ENCODE measurements around the gene CMIP.

CMIP gene

DNA sequence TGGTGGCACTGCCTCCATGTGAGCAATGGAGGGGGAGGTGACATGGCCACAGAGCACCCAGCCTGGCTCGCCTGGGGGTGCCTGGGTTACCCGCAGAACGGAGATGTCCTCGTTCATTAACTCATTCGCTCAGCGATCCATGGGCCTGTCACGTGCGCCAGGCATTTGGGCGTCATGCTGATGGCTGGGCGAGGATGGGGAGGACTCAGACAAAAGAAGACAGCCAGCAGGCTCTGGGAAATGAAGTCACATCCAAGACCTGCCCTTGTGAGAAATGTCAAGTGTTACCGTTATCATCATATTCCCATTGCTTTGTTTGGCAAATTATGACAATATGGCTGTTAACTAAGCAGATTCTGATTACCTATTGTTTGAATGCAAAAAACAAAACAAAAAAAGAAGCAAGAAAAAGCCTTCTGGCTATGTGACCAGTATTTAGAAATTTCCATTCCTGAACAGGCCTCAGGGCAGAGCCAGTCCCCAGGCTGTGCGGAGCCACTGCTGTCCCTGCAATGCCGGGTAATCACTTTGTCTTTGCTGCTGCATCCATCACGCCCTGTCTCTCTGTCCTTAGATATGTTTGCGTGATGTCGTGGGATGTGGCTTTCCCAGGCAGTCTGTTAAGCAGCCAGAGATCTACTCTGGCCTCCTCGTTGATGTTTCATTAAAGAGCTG is 57.9 kb downstream of the CMIP start:
- Histone ChIP-seq H3K9ac (ENCODE audit: low read length) (no peak overlapping the region), H3K36me3 (ENCODE audit: control insufficient read depth, insufficient read depth, low read length) (no peaks in the 10 kb centered on the region), H3K4me1 (ENCODE audit: control insufficient read depth, insufficient read depth, low read length) (no peaks in the 10 kb centered on the region), H3K4me3 (ENCODE audit: low read length) (no peak overlapping the region), H3K27me3 (ENCODE audit: control insufficient read depth, insufficient read depth, low read length) (no peaks in the 10 kb centered on the region), H3K27ac (ENCODE audit: low read depth, low read length) (no peak overlapping the region)

DNA sequence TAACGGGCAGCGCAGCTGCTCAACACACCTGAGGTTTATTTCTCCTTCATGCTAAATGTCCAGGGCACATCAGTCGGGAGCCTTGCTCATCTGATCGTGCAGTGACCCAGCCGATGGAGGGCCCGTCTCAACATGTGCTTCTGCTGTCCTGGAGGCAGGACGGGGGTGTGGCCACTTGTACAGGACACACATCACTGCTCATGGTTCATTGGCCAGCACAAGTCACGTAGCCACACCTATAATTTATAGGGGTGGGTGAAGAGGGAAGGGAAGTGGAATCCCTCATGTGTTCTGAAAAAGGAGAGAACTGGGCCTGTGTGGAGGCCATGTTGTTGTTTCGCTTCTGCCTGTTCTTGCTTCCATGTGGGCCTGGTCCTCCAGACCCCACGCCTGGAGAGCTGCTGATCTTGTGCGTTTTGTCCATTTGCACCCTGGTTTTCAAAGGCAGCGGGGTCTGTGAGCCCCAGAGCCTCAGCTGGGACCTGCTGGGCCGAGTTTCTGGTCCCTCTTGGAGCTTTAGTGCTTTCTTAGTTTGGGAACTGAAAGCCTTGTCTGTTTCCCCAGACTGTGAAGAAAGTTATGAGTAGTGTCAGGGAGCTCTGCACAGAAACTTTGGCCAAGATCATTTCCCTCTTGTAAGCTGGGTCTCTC is 60.5 kb downstream of the CMIP start:
- no peak overlapping the region for H3K9ac ChIP-seq (ENCODE audit: low read length)
- no peaks in the 10 kb centered on the region for H3K36me3 ChIP-seq (ENCODE audit: control insufficient read depth, insufficient read depth, low read length)
- no peaks in the 10 kb centered on the region for H3K4me1 ChIP-seq (ENCODE audit: control insufficient read depth, insufficient read depth, low read length)
- H3K27me3 ChIP-seq (ENCODE audit: control insufficient read depth, insufficient read depth, low read length): no peaks in the 10 kb centered on the region
- no peak overlapping the region for H3K4me3 ChIP-seq (ENCODE audit: low read length)
- no peak overlapping the region for H3K27ac ChIP-seq (ENCODE audit: low read depth, low read length)

DNA sequence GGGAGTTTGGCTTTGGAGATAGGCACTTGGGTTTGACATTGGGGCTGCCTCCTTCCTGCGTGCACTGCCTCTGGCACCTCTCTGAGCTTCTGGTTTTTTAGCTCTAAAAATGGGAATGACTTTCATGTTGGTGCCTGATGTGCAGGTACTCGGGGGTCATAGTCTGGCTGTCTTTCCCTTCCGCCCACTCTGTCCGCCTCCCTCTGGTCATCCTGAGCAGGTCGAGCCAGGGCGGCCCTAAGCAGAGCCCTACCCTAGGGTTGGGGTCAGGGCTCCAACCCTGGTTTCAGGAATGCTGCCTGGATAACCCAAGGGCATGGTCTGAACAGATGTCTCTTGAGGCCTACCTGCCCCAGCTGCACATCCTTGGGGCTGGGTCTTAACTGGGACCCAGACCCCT is 64.8 kb downstream of the CMIP start:
- Histone ChIP-seq H3K36me3 (ENCODE audit: control insufficient read depth, insufficient read depth, low read length) (no peaks in the 10 kb centered on the region), H3K27me3 (ENCODE audit: control insufficient read depth, insufficient read depth, low read length) (no peaks in the 10 kb centered on the region), H3K4me3 (ENCODE audit: low read length) (no peak overlapping the region), H3K27ac (ENCODE audit: low read depth, low read length) (no peak overlapping the region), H3K4me1 (ENCODE audit: control insufficient read depth, insufficient read depth, low read length) (peaks cover 5% of the 10 kb centered on the region), H3K9ac (ENCODE audit: low read length) (no peak overlapping the region)

- Histone ChIP-seq H3K27me3 (ENCODE audit: control insufficient read depth, insufficient read depth, low read length) (no peaks in the 10 kb centered on the region), H3K4me1 (ENCODE audit: control insufficient read depth, insufficient read depth, low read length) (peaks cover 5% of the 10 kb centered on the region), H3K36me3 (ENCODE audit: control insufficient read depth, insufficient read depth, low read length) (no peaks in the 10 kb centered on the region), H3K27ac (ENCODE audit: low read depth, low read length) (no peak overlapping the region), H3K4me3 (ENCODE audit: low read length) (no peak overlapping the region), H3K9ac (ENCODE audit: low read length) (no peak overlapping the region)
These were observed 65.4 kb downstream of the CMIP start for GRCh38 chr16:81510016-81510415.

GRCh38 chr16:81511371-81511770 is 66.8 kb downstream of the CMIP start:
- H3K36me3 ChIP-seq (ENCODE audit: control insufficient read depth, insufficient read depth, low read length): no peaks in the 10 kb centered on the region
- H3K27me3 ChIP-seq (ENCODE audit: control insufficient read depth, insufficient read depth, low read length): no peaks in the 10 kb centered on the region
- H3K27ac ChIP-seq (ENCODE audit: low read depth, low read length): no peak overlapping the region
- H3K4me1 ChIP-seq (ENCODE audit: control insufficient read depth, insufficient read depth, low read length): peaks cover 5% of the 10 kb centered on the region
- H3K4me3 ChIP-seq (ENCODE audit: low read length): no peak overlapping the region
- H3K9ac ChIP-seq (ENCODE audit: low read length): no peak overlapping the region

GRCh38 chr16:81513204-81514040 is 68.8 kb downstream of the CMIP start:
- Histone ChIP-seq H3K27me3 (ENCODE audit: control insufficient read depth, insufficient read depth, low read length) (no peaks in the 10 kb centered on the region), H3K36me3 (ENCODE audit: control insufficient read depth, insufficient read depth, low read length) (peaks cover 2% of the 10 kb centered on the region), H3K4me3 (ENCODE audit: low read length) (peak overlapping the region; percentile 36), H3K27ac (ENCODE audit: low read depth, low read length) (peak overlapping the region; percentile 4), H3K4me1 (ENCODE audit: control insufficient read depth, insufficient read depth, low read length) (peaks cover 5% of the 10 kb centered on the region), H3K9ac (ENCODE audit: low read length) (no peak overlapping the region)

GRCh38 chr16:81514041-81514559 is 69.5 kb downstream of the CMIP start:
- Histone ChIP-seq H3K27ac (ENCODE audit: low read depth, low read length) (no peak overlapping the region), H3K4me1 (ENCODE audit: control insufficient read depth, insufficient read depth, low read length) (peaks cover 5% of the 10 kb centered on the region), H3K36me3 (ENCODE audit: control insufficient read depth, insufficient read depth, low read length) (peaks cover 2% of the 10 kb centered on the region), H3K4me3 (ENCODE audit: low read length) (no peak overlapping the region), H3K9ac (ENCODE audit: low read length) (no peak overlapping the region), H3K27me3 (ENCODE audit: control insufficient read depth, insufficient read depth, low read length) (no peaks in the 10 kb centered on the region)

DNA sequence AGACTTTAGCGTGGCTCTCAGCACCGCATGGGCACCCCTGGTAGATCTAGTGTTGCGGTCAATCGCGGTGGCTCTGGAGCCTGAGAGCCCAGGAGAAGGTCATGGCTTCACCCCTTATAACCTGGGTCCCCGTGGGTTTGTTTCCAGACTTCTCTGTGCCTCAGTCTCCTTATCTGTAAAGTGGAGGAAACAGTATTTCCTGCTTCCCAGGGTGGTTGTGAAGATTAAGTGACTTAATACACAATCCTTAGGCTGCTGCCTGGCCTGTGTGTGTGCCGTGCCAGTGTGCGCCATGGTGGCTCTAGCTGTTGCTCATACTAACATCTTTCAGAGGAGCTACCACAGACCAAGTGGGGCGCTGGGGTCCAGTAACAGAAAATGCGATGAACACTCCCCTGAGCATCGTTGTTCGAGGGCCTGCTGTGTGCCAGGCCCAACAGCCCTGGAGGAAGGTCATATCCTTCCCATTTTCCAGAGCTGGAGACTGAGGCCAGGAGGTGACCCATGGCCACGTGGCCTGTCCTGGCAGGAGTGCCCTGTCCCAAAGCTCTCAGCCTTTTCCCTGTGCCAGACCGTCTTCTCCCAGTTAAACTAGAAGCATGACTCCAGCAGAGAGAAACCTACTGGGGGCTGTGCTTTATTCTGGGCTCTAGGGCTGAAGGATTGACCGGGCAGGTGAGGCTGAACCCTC is 70.1 kb downstream of the CMIP start:
- Histone ChIP-seq H3K27me3 (ENCODE audit: control insufficient read depth, insufficient read depth, low read length) (no peaks in the 10 kb centered on the region), H3K27ac (ENCODE audit: low read depth, low read length) (no peak overlapping the region), H3K4me3 (ENCODE audit: low read length) (no peak overlapping the region), H3K4me1 (ENCODE audit: control insufficient read depth, insufficient read depth, low read length) (peaks cover 5% of the 10 kb centered on the region), H3K36me3 (ENCODE audit: control insufficient read depth, insufficient read depth, low read length) (peaks cover 2% of the 10 kb centered on the region), H3K9ac (ENCODE audit: low read length) (no peak overlapping the region)

DNA sequence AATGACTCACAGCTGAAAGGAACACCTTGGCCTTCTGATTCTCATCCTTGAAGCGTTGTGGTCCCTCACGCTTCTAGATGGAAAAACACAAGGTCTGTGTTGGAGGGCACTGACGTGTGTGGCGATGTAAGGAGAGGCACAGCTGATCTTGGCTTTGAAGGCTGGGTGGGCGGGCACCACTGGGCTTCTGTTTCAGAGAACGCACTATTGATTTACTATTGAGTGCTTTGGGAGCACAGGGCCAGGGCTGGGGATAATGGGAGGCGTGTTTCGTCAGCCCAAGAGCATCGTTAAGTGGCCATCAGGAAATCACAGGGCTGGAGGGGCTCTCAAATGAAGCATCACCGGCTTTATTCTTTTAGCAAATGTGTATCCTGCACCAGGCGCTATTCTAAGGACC is 70.7 kb downstream of the CMIP start:
- no peak overlapping the region for H3K27ac ChIP-seq (ENCODE audit: low read depth, low read length)
- H3K9ac ChIP-seq (ENCODE audit: low read length): no peak overlapping the region
- H3K4me3 ChIP-seq (ENCODE audit: low read length): no peak overlapping the region
- H3K4me1 ChIP-seq (ENCODE audit: control insufficient read depth, insufficient read depth, low read length): peaks cover 5% of the 10 kb centered on the region
- peaks cover 2% of the 10 kb centered on the region for H3K36me3 ChIP-seq (ENCODE audit: control insufficient read depth, insufficient read depth, low read length)
- no peaks in the 10 kb centered on the region for H3K27me3 ChIP-seq (ENCODE audit: control insufficient read depth, insufficient read depth, low read length)

DNA sequence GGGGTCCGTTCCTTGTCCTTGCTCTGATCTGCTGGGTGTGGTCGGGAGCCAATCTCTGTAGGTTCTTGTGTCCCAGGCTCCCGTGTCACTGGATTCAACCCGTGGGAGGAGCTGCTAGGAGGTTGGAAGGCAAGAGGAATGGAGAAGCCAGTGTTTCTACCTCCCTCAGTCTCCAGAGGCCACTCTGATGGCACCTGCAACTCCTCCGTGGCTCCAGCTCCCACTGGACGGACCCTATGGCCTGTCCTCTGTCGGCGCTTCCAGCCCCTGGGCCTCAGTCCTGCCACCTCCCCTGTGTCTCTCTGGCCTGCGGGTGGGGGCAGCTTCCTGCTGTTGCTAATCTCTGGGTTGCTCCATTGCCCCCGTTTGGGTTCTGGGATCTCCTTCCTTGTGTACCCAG is 71.1 kb downstream of the CMIP start:
- H3K27ac ChIP-seq (ENCODE audit: low read depth, low read length): no peak overlapping the region
- H3K4me1 ChIP-seq (ENCODE audit: control insufficient read depth, insufficient read depth, low read length): peaks cover 5% of the 10 kb centered on the region
- peaks cover 2% of the 10 kb centered on the region for H3K36me3 ChIP-seq (ENCODE audit: control insufficient read depth, insufficient read depth, low read length)
- H3K4me3 ChIP-seq (ENCODE audit: low read length): no peak overlapping the region
- no peak overlapping the region for H3K9ac ChIP-seq (ENCODE audit: low read length)
- no peaks in the 10 kb centered on the region for H3K27me3 ChIP-seq (ENCODE audit: control insufficient read depth, insufficient read depth, low read length)

GRCh38 chr16:81516478-81517149 is 72.0 kb downstream of the CMIP start:
- peaks cover 2% of the 10 kb centered on the region for H3K36me3 ChIP-seq (ENCODE audit: control insufficient read depth, insufficient read depth, low read length)
- no peak overlapping the region for H3K27ac ChIP-seq (ENCODE audit: low read depth, low read length)
- H3K4me1 ChIP-seq (ENCODE audit: control insufficient read depth, insufficient read depth, low read length): peaks cover 5% of the 10 kb centered on the region
- H3K9ac ChIP-seq (ENCODE audit: low read length): no peak overlapping the region
- H3K27me3 ChIP-seq (ENCODE audit: control insufficient read depth, insufficient read depth, low read length): no peaks in the 10 kb centered on the region
- no peak overlapping the region for H3K4me3 ChIP-seq (ENCODE audit: low read length)

GRCh38 chr16:81517150-81517499 is 72.5 kb downstream of the CMIP start:
- Histone ChIP-seq H3K36me3 (ENCODE audit: control insufficient read depth, insufficient read depth, low read length) (peaks cover 2% of the 10 kb centered on the region), H3K27ac (ENCODE audit: low read depth, low read length) (no peak overlapping the region), H3K27me3 (ENCODE audit: control insufficient read depth, insufficient read depth, low read length) (no peaks in the 10 kb centered on the region), H3K4me3 (ENCODE audit: low read length) (no peak overlapping the region), H3K9ac (ENCODE audit: low read length) (no peak overlapping the region), H3K4me1 (ENCODE audit: control insufficient read depth, insufficient read depth, low read length) (peaks cover 5% of the 10 kb centered on the region)

Data from rectal smooth muscle tissue (tissue), 1 donor.